ENCODE measurements around the gene SRY.

SRY gene

DNA sequence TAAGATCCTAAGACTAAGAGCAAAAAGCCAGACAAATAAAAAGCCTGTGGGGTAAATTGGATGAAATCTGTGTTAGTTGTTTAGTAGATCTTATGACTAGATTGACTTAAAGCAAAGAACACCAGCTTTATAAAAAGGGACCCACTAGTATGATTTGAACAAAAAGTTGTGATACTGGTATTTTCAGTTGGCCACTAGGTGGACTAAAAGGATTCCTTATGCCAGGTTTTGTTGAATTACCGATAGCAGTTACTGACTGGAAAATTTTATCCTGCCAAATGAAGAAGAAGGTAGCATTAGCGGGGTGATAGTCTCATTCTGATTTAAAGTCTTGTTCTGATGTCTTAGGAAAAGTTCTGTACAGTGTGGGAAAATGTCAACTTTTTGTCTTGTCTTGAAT lies 12.8 kb upstream of the SRY start:
- H3K36me3 ChIP-seq (ENCODE audit: control insufficient read depth, insufficient read depth, low read length): no peaks in the 10 kb centered on the region
- TF ChIP-seq, protein P1, sequence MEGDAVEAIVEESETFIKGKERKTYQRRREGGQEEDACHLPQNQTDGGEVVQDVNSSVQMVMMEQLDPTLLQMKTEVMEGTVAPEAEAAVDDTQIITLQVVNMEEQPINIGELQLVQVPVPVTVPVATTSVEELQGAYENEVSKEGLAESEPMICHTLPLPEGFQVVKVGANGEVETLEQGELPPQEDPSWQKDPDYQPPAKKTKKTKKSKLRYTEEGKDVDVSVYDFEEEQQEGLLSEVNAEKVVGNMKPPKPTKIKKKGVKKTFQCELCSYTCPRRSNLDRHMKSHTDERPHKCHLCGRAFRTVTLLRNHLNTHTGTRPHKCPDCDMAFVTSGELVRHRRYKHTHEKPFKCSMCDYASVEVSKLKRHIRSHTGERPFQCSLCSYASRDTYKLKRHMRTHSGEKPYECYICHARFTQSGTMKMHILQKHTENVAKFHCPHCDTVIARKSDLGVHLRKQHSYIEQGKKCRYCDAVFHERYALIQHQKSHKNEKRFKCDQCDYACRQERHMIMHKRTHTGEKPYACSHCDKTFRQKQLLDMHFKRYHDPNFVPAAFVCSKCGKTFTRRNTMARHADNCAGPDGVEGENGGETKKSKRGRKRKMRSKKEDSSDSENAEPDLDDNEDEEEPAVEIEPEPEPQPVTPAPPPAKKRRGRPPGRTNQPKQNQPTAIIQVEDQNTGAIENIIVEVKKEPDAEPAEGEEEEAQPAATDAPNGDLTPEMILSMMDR (IDR thresholded peaks at IDR 0.05; ENCODE audit: insufficient read depth, low read length, poor library complexity, severe bottlenecking): no peak
- H3K4me3 ChIP-seq (replicated peaks; ENCODE audit: low read depth, low read length): no peak overlapping the region
- H3K27me3 ChIP-seq (replicated peaks; ENCODE audit: control insufficient read depth, insufficient read depth, low read length): no peaks in the 10 kb centered on the region
- DNase-seq (ENCODE audit: extremely low read depth, insufficient read length): no peak

DNA sequence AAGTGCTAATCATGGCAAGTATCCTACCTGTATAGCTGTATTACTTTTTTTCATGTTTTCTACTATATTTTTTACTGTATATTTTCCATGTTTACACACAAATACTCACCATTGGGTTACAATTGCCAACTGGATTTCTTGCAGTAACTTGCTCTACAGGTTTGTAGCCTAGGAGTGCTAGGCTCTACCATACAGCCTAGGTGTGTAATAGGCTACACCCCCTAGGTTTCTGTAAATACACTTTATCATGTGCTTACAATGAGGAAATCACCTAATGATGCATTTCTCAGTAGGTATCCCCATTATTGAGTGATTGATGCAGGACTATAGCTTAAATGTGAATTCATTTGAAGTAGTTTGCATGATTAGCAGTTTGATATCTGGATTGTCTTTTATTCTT lies 10.5 kb upstream of the SRY start:
- Histone ChIP-seq H3K4me3 (replicated peaks; ENCODE audit: low read depth, low read length) (no peak overlapping the region), H3K36me3 (ENCODE audit: control insufficient read depth, insufficient read depth, low read length) (no peaks in the 10 kb centered on the region), H3K27me3 (replicated peaks; ENCODE audit: control insufficient read depth, insufficient read depth, low read length) (no peaks in the 10 kb centered on the region)
- TF ChIP-seq, protein P1 (IDR thresholded peaks at IDR 0.05; ENCODE audit: insufficient read depth, low read length, poor library complexity, severe bottlenecking): no peak
- no peak for DNase-seq (ENCODE audit: extremely low read depth, insufficient read length)

DNA sequence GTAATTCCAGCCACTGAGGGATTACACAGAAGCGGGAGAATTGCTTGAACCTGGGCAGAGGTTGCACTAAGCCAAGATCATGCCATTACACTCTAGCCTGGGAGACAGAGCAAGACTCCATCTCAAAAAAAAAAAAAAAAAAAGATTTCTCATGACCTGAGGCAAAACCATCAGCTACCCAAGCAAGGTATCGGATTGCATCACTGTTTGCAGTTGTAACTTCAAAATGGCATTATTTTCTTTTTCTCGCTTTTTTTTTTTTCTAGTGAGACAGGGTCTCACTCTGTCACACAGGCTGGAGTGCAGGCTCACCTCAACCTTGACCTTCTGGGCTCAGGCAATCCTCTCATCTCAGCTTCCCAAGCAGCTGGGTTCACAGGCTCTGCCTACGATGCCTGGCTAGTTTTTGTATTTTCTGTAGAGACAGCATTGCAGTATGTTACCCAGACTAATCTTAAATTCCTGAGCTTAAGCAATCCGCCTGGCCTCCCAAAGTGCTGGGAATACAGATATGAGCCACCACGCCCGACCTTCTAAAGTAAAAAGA lies 9.6 kb upstream of the SRY start:
- H3K4me3 ChIP-seq (replicated peaks; ENCODE audit: low read depth, low read length): no peak overlapping the region
- no peaks in the 10 kb centered on the region for H3K36me3 ChIP-seq (ENCODE audit: control insufficient read depth, insufficient read depth, low read length)
- H3K27me3 ChIP-seq (replicated peaks; ENCODE audit: control insufficient read depth, insufficient read depth, low read length): no peaks in the 10 kb centered on the region
- TF ChIP-seq, protein P1 (IDR thresholded peaks at IDR 0.05; ENCODE audit: insufficient read depth, low read length, poor library complexity, severe bottlenecking): no peak
- no peak for DNase-seq (ENCODE audit: extremely low read depth, insufficient read length)

DNA sequence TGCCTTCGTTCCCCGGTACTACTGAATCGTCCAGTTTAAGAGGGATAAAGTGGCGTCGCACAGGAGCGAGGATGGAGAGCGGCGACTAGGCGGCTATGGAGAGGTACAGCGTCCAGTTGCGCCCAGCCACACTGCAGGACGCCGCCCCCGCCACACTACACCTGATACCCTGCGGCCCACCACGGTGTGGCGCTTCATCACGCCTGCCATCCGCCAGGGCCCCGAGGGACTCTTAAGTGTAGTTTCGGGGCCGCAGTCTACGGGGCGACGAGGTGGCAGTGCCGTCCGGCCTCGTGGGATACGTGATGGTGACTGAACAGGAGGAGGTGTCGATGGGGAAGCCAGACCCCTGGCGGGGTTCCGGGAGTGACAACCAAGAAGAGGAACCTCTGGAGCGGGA lies 2.3 kb upstream of the SRY start:
- TF ChIP-seq, protein P1 (IDR thresholded peaks at IDR 0.05; ENCODE audit: insufficient read depth, low read length, poor library complexity, severe bottlenecking): no peak
- no peak overlapping the region for H3K4me3 ChIP-seq (replicated peaks; ENCODE audit: low read depth, low read length)
- DNase-seq (ENCODE audit: extremely low read depth, insufficient read length): no peak
- H3K36me3 ChIP-seq (ENCODE audit: control insufficient read depth, insufficient read depth, low read length): no peaks in the 10 kb centered on the region
- no peaks in the 10 kb centered on the region for H3K27me3 ChIP-seq (replicated peaks; ENCODE audit: control insufficient read depth, insufficient read depth, low read length)

DNA sequence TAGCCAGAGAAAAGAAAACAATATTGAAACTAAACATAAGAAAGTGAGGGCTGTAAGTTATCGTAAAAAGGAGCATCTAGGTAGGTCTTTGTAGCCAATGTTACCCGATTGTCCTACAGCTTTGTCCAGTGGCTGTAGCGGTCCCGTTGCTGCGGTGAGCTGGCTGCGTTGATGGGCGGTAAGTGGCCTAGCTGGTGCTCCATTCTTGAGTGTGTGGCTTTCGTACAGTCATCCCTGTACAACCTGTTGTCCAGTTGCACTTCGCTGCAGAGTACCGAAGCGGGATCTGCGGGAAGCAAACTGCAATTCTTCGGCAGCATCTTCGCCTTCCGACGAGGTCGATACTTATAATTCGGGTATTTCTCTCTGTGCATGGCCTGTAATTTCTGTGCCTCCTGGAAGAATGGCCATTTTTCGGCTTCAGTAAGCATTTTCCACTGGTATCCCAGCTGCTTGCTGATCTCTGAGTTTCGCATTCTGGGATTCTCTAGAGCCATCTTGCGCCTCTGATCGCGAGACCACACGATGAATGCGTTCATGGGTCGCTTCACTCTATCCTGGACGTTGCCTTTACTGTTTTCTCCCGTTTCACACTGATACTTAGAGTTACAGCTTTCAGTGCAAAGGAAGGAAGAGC lies 488 bp downstream of the SRY start:
- Histone ChIP-seq H3K36me3 (ENCODE audit: control insufficient read depth, insufficient read depth, low read length) (no peaks in the 10 kb centered on the region), H3K4me3 (replicated peaks; ENCODE audit: low read depth, low read length) (no peak overlapping the region), H3K27me3 (replicated peaks; ENCODE audit: control insufficient read depth, insufficient read depth, low read length) (no peaks in the 10 kb centered on the region)
- no peak for DNase-seq (ENCODE audit: extremely low read depth, insufficient read length)
- TF ChIP-seq, protein P1 (IDR thresholded peaks at IDR 0.05; ENCODE audit: insufficient read depth, low read length, poor library complexity, severe bottlenecking): no peak
